DMS 273 treated with DMSO at 0.1 percent for 48 hours (cell line): Measurements from ENCODE around the gene ASAP2.
A peak's percentile ranks its signal among the peaks of the same experiment; 100 is the strongest.

Source experiments
- DNase-seq: peaks from one replicate; lab custom pipeline; 2025; lab: John Stamatoyannopoulos, UW

The ASAP2 gene

DNA sequence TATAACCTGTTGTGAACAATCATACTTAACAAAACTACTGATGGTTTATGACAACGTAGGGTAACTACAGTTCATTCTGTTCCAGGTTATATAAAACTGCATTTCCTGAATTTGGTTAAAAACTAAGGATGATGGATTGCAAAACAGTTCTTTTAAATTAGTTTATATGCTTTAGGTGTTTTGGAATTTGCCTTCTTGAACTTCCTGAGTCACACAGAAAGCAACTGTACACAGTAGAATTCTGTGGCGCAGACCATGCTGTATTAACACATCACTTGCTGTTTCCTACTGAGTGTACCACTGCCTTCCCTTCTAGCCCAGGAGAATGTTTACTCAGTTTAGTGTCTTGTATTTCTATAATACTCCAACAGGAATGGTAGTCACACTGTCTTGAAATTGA is 197.3 kb downstream of the ASAP2 start:
- DNase-seq: no peak

DNA sequence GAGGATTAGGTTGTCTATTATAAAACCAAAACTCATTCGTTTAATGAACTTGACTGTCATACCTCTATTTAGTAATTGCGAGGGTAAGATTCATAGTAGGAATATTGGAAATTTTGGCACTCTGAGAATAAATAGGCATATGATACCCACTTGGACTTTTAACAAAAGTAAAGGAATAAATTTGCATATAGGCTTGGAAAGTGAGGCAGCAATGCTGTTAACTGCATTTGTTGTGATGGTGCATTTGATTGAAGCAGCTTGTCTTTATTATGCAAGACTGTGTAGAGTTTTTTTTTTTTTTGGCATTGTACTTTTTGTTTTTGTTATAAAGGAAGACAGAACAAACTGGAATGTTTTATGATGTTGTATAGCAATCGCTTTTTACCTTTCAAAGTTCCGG is 197.8 kb downstream of the ASAP2 start:
- DNase-seq: no peak

DNA sequence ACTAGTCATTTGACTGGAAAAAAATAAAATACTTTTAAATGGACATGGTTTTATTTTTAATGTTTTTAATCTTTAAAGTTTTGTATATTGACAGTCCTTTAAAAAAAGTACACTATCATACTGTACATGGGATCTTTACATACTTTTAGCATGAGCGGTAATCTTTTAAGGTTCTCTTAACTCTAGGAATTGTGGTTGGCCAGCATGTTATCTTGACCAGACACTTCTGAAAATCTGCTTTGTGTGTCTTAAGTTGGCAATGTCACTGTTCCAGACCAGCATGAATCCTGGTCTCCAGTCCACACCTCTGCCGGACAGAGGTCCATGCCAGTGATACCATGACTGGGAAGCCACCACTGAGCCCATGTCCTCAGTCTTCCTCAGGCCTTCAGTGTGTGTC is 199.0 kb downstream of the ASAP2 start:
- DNase-seq: no peak

DNA sequence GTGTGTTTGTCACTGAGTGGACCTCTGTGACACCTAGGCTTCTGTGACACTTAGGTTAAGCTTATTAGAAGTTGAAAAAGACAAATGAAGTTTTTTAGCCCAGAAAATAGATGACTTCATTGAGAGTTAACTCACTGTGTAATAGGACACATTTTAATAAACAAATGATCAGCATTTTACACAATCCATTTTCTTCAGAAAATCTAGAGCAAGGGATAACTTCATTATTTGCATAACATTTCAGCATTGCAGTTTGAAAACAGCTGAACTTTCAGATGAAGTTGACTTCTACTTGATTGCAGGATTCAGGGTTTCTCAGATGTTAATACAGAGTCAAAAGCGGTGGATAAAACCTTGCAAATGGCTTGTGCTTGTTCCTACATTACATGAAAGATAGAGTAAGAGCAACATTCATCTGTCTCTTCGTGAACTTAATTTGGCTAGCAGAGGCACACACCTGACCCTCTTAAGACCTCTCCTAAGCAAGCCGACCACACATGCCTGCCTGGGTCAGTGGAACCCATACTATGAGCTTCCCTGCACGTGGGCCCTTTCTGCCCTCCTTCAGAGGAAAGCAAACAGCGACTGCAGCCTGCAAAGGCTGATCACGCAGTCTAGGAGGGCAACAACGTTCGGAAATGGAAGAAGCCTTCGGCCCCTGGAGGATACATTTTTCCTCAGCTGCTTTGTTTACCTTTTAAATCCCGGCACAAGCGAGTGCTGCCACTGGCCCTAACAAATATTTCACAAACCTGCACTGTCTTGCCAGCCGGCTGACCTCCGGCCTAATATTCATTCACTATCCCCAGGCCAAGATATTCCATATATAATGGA is 200.1 kb downstream of the ASAP2 start:
- no peak for DNase-seq

DNA sequence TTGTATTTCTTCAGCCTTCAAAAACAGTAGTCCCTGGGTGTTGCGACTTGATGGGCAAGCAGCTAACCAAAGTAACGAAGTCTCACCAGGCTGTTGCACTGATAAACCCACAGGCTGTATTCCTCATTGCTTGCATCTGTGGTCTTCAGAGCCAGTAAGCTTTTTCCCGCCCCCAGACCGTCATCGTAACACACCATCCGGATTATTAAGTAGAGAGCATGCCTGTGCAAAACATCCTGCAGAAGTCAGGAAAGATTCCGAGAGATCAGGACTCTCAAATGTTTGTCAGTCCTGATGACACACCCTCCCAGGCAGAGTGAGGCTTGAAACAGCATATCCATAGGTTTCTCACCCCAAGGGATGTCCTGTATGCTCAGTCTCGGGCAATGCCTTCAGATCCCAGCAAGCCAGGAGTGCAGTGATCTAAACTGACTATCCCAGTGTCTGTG is 200.8 kb downstream of the ASAP2 start:
- DNase-seq: no peak

DNA sequence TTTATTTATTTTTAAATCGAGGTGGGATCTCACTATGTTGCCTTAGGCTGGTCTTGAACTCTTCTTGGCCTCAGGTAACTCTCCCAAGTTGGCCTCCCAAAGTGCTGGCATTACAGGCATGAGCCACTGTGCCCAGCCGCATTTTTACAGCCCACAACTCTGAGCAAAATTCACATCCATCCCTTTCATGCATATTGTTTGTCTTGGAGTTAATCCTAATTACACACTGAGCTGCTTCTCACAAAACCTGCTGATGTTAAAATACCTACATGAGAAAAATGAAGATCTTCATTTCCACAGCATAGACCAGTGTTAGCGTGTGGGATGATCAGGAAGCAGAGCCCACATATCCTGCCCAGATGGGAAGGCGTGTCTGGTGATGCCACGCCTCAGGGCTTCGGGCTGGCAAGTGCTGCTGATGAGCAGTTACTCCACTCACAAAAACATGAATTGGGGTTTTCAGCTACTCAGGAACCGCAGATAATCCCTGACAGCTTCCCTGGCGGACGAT is 202.1 kb downstream of the ASAP2 start:
- no peak for DNase-seq

DNA sequence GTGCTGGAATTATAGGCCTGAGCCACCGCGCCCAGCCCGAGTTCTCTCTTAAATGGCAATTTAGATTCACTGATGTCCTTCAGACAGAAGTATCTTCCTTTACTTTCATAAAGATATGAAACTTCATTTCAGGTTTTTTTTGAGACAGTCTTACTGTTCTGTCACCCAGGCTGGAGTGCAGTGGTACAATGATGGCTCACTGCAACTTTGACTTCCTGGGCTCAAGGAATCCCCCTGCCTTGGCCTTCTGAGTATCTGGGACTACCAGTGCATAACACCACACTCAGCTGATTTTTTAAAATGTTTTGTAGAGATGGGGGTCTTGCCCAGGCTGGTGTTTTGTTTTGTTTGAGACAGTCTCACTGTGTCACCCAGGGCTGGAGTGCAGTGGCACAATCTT is 203.5 kb downstream of the ASAP2 start:
- no peak for DNase-seq

DNA sequence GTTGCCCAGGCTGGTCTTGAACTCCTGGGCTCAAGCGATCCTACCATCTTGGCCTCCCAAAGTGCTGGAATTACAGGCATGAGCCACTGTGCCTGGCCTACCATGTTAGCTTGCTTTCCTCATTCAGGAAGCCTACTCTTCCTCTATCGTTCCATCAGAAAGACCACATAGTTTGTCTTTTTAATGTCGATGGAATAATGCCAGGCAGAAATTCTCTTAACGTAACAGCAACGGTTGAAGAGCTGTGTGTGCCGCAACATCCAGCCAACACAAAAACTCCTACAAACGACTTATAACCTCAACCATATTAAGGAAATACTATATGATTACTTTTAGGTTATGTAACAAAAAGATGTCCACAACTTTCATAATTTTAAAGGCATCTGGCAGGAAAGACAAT is 206.2 kb downstream of the ASAP2 start:
- no peak for DNase-seq

DNA sequence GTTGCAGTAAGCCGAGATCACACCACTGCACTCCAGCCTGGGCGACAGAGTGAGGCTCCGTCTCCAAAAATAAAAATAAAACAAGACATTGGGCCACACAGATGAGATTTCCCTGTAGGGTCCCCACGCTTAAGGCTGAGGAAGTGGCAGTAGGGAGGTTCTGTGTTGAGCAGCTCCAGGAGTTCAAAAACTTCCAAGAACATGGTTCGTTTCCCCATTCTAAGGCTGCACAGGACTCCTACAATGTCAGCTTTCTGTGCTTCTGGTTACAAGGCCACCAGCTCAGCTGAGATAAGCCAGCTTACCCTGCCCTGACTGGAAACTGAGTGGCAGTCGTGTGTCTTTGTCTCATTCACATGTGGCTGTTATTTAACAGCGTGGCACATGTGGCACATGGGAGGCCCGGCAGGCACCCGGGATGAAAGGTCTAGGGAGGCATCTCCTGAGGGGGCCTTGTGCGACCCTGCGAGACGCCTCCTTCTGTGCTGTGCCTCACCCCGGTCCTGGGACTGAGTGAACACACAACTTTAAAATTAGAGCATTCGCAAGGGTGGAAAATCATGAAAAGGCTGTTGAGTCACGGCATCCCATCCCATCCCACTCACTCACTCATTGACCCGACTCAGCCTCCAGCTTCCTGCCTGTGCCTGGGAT is 209.0 kb downstream of the ASAP2 start:
- DNase-seq: no peak

DNA sequence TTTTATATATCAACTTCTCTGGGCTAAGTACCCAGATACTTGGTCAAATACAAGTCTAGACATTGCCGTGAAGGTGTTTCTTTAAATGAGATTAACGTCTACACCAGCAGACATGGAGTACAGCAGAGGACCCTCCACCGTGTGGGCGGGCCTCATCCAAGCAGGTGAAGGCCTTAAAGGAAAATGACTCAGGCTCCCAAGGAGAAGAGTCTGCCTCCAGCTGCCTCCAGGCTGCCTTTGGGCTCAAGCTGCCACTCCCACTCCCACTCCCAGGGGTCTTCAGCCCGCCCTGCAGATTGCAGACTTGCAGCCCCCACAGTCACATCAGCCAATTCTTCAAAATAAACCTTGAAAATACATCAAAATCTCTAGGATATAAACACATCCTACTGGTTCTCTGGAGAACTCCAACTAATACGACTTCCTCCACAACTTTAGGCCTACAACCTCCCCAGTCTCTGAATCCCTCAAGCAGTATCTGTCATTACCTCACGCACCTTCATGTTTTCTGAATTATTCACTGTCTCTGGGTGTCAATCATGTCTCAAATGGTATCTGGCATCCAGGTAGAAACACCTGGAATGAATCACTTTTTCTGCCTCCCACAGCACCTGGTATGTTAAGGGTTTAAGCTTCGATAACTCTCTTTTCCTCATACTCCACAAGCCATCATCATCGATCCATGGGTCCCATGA is 209.8 kb downstream of the ASAP2 start:
- DNase-seq: no peak

DNA sequence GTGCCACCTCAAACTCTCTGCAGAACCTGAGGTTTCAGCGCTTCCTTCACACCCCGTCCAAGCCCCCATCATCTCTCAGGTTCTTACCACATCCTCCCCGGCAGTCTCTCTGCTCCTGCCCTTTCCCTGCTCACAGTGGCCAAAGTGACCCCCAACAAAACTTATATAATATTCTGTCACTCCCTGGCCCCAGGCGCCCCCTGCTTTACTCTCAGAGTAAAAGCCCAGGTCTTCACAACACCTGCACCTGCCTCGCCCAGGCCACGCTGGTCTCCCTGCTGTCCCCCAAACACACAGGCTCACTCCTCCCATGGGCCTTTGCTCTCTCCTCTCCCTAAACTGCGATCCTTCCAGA is 210.3 kb downstream of the ASAP2 start:
- DNase-seq: no peak

DNA sequence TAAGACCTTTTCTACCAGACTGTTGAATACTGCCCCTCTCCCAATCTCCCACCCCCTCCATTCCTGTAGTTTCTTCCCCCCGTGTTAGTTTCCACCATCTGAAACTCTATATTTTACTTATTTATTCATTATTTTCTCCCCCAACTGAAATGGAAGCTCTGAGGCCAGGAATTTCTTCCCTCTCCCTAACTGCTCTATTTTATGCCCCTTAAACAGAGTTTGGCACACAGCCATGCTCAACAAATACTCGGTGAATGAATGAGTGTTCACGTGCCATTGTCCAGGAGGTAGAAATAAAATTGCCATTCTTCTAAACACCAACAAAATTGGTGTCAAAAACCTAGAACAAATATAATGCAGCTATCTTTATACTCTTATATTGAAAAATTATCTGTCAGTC is 211.1 kb downstream of the ASAP2 start:
- no peak for DNase-seq

DNA sequence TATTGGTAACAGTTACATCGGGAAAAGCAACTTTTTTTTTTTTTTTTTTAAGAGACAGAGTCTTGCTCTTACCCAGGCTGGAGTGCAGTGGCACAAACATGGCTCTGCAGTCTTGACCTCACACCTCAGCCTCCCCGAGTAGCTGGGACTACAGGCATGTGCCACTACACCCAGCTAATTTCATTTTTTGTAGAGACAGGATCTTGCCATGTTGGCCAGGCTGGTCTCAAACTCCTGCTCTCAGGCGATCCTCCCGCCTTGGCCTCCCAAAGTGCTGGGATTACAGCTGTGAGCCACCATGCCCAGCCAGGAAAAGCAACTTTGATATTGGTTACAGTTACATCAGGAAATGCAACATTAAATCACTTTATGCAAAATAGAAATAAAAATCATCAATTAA is 212.1 kb downstream of the ASAP2 start:
- no peak for DNase-seq

DNA sequence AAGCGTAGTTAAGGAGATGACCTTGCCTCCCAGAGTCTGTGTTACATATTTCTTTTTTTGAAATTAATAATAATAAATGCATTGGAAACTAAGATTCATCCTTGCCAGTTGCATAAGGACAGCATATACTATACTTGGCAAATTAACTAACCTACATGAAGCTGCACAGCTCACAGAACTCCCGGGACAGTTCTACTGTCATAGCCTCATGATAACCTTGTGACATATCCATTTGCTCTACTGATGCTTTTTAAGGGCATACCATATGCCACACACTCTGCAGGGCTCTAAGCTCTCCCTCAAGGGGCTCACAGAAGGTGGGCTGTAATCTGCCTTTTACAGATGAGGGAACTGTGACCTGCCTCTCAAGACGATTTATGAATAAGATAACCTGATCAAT is 212.9 kb downstream of the ASAP2 start:
- no peak for DNase-seq

DNA sequence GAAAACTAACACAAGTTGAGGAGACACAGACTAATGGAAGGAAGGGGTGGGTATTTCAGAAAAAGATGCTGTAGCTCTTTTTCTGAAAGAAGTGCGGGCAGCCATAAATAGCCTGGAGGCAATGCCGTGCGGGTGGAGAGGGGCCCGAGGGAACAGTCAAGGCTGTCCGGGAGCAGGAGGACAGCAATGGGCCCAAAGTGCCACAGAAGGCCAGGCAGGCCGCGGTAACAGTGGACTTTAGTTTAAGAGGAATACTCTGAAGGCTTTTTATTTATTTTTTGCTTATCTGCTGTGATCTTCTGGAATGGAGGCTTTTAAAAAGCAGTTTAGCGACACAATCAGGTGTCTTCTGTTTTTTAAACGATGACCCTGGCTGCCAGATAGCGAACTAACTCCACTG is 213.9 kb downstream of the ASAP2 start:
- DNase-seq: no peak

DNA sequence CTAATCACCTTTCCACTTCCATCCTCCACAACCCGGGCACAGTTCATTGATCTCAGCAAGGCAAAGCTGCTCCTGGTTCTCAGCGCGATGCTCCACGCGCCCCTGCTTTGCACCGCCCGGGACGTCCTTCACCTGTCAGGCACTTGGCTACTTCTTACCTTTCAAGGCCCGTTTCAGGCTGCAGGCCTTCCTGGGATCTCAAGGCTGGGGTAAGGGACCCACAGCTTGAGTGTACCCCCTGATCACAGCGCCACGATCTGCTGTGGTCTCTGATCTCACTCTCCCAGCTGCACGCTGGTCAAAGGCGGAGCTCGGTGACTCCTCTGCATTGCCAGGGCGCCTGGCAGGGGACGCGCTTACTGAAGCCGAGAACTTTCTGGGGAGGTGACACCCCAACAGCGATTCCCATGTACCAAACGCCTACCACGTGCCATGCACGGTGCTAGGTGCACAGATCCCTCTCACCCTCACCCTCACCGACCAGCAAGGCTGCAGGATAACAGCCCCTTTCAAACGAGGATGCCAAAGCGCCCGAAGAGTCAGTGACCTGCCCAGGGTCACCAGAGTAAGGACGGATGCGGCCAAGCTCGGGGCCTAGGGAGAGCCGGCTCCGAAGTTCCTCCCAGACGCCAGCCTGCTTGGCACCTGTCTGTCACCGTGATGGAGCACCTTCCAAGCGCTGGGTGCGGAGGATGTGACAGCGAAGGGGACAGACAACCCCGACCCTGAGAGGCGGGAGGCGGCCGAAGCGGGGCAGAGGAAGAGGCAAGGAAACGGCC is 215.9 kb downstream of the ASAP2 start:
- DNase-seq: no peak

DNA sequence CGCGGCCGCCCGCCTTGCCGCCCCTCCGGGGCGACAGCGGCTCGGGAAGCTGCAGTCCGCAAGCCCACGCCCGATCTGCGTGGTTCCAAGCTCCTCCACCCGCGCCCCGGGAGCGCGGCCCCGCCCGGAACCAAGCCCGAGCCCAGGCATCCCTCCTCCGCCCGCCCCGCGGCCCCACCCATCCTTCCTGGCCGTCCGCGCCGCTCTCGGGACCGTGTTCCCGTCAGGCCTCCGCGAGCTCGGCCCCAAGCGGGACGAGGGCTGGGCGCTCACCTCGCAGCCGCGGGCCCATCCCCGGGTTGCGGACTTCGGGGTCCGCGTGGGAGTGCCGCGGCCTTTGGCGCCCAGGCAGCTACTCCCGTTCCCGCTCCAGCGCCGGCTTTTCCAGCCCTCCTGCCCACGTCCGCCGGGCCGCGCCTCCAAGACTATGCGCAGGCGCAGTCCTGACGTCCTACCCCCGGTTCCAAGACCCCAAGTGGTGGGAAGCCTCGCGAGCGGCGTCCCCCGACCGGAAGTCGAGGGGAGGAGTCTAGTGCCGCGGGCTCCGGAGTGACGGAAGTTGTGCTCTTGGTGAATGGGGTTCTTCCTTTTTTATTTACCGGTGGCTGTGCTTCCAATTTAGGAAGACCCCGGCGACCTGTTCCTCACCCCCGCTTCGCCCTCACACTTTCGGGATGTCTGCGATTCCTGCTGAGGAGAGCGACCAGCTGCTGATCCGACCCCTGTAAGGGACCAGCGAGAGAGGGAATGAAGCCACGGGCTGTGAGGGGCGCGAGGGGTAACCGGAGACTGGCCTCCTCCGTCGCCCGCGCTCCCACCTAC is 216.7 kb downstream of the ASAP2 start, which contains the start of the genes CPSF3 and ITGB1BP1:
Gene CPSF3, plus strand, starts transcription at position 555 of the 822 bp plus-strand sequence. Its CDS starts 120 bp downstream, at position 675.
Gene ITGB1BP1, minus strand, starts transcription at position 429 of the 822 bp plus-strand sequence. CDS start 4,831 bp downstream, outside the sequence.
- peak; percentile 95 for DNase-seq

DNA sequence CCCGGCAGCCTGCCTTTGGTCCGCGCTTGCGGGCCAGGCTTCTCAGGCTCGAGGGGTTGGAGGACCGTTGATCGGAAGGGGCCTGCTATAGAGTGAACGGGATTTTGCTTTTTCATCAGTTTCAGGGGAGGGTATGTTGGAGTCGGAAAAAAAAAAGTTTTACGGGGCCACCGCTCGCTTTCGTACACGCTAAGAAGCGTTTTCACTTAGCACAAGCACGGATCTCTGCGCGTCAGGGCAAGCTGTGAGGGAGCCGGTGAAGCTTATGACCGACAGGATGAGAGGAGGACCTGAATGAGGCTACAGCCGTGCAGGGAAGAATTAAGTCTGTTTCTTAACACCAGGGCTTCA is 217.3 kb downstream of the ASAP2 start:
- no peak for DNase-seq

DNA sequence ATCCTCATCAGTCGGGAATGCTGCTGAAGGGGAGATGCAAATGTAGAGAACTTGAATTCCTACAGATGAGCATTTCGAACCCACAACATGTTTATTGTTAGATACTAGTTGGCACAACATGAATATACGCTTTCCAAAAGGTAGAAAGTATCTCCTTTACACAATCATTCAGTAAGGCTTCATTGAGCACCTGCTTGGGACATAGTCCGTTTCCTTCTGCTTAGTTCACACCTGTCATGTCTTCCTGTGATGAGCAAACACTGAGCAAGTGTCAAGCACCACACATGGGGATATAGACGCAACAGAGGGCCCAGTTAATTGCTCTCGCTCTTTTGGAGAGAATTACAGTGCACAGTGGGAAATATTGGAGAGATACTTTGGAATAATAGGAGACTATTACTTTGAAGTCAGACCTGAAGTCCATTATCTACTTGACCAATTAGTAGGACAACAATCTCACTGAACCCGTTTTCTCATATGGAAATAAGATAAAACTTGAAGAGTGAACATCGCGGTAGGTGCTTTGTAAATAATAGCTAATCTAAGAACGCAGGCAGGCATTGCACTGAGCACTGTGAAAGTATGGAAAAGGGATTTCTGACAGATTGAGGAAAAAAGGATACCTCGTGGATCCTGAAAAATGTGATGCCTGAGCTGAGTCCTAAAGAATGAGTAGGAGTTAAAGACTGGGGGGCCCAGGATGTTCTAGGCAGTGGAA is 218.0 kb downstream of the ASAP2 start:
- DNase-seq: no peak

DNA sequence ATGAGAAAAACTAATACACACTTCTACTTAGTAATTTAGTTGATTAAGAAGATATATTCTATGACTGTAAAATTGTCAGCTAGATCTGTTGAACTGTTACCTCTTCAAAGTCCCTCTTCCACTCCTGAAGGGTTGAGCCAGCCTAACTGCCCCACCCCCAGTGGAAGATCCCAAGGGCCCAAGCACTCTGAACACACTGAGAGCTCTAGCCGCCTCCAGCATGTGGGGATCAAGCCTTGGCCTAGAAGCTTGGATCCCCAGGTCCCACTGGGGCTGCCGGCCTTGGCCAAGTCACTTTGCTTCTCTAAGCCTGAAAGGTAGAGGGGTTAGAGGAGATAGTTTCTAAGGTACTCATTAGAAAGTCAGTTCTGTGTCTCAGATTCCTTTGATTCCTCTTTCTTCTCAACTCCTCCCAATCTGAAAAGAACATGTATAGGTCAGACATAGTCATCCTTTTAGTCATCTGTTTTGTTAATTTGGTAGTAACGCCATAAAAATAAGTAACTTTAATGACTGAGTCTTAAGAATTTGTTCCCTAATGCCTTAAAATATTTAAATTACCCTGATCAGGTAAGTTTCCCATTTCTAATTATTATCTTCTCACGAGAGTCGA is 222.5 kb downstream of the ASAP2 start:
- no peak for DNase-seq
